Measurements from ENCODE around the gene TRAF6. TPM values are rescaled to one million over a fixed set of nuclear protein-coding genes. Genes with fewer than 3 reads are reported as not detected.

TRAF6 gene
- total and polyA plus RNA-seq, 4 donors, result 2.2 to 14.0 (median 8.8) TPM

- Histone ChIP-seq H3K27me3 (ENCODE audit: control insufficient read depth in 3 of 3, insufficient read depth in 3 of 3, low read length in 2 of 3) (peaks cover 0 to 3% (median 0%) of the 10 kb centered on the region in 3 donors), H3K4me1 (ENCODE audit: control insufficient read depth in 5 of 5, insufficient read depth in 5 of 5, low read length in 5 of 5) (peaks cover 0 to 9% (median under 1%) of the 10 kb centered on the region in 5 donors), H3K4me3 (no peak overlapping the region), H3K9me3 (ENCODE audit: control insufficient read depth in 4 of 4, insufficient read depth in 3 of 4, low read length in 3 of 4) (no peaks in the 10 kb centered on the region), H3K9ac (ENCODE audit: insufficient read depth in 1 of 2, low read length in 2 of 2) (no peak overlapping the region), H3K27ac (ENCODE audit: low read depth in 1 of 2, low read length in 1 of 2) (no peak overlapping the region), H3K36me3 (ENCODE audit: control insufficient read depth in 4 of 4, insufficient read depth in 4 of 4, low read length in 4 of 4) (peaks cover 0 to 9% (median 0%) of the 10 kb centered on the region in 4 donors)
- WGBS, 2 donors, result 80 to 91% methylated on average over 2 of the region's 2 CpGs
- DNase-seq (no peak), ATAC-seq (ENCODE audit: insufficient read depth, low FRiP score) (no peak)
- TF ChIP-seq, protein P1, sequence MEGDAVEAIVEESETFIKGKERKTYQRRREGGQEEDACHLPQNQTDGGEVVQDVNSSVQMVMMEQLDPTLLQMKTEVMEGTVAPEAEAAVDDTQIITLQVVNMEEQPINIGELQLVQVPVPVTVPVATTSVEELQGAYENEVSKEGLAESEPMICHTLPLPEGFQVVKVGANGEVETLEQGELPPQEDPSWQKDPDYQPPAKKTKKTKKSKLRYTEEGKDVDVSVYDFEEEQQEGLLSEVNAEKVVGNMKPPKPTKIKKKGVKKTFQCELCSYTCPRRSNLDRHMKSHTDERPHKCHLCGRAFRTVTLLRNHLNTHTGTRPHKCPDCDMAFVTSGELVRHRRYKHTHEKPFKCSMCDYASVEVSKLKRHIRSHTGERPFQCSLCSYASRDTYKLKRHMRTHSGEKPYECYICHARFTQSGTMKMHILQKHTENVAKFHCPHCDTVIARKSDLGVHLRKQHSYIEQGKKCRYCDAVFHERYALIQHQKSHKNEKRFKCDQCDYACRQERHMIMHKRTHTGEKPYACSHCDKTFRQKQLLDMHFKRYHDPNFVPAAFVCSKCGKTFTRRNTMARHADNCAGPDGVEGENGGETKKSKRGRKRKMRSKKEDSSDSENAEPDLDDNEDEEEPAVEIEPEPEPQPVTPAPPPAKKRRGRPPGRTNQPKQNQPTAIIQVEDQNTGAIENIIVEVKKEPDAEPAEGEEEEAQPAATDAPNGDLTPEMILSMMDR (IDR thresholded peaks at IDR 0.05; ENCODE audit: control extremely low read depth, extremely low read depth), result no peak
These were observed 68.4 kb downstream of the TRAF6 start for GRCh38 chr11:36441610-36442208.

DNA sequence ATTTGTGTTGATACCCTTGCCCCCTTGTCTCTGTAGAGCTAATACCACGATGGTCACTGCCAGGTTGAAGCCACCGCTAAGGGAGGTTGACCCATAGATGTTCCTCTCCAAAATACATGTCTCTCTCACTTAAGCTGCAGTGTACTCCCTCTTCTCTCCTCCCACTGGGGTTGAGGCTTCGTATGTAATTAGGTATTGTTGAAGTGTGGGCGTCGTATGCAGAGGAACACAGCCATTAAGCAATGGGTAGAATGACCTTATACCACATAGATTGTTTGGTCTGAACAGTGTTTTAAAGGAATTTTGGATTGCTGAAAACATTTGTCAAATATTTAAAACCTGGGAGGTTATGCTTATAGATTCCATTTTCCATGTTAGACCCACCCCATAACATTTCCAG, 71.9 kb downstream of the TRAF6 start:
- Histone ChIP-seq H3K27me3 (ENCODE audit: control insufficient read depth in 3 of 3, insufficient read depth in 3 of 3, low read length in 2 of 3) (peaks cover 0 to 3% (median 0%) of the 10 kb centered on the region in 3 donors), H3K9ac (ENCODE audit: insufficient read depth in 1 of 2, low read length in 2 of 2) (no peak overlapping the region), H3K9me3 (ENCODE audit: control insufficient read depth in 4 of 4, insufficient read depth in 3 of 4, low read length in 3 of 4) (no peaks in the 10 kb centered on the region), H3K4me1 (ENCODE audit: control insufficient read depth in 5 of 5, insufficient read depth in 5 of 5, low read length in 5 of 5) (peaks cover 0 to 10% (median 7%) of the 10 kb centered on the region in 5 donors), H3K36me3 (ENCODE audit: control insufficient read depth in 4 of 4, insufficient read depth in 4 of 4, low read length in 4 of 4) (peaks cover 0 to 9% (median 0%) of the 10 kb centered on the region in 4 donors), H3K27ac (ENCODE audit: low read depth in 1 of 2, low read length in 1 of 2) (no peak overlapping the region), H3K4me3 (no peak overlapping the region)
- ATAC-seq (ENCODE audit: insufficient read depth, low FRiP score) (no peak), DNase-seq (no peak)
- 85 to 88% methylated on average over 5 of the region's 5 CpGs for WGBS, 2 donors
- TF ChIP-seq, protein P1 (IDR thresholded peaks at IDR 0.05; ENCODE audit: control extremely low read depth, extremely low read depth), result no peak

- H3K27ac ChIP-seq (ENCODE audit: low read depth in 1 of 2, low read length in 1 of 2), result no peak overlapping the region
- H3K9ac ChIP-seq (ENCODE audit: insufficient read depth in 1 of 2, low read length in 2 of 2), result no peak overlapping the region
- H3K4me1 ChIP-seq (ENCODE audit: control insufficient read depth in 5 of 5, insufficient read depth in 5 of 5, low read length in 5 of 5), result peaks cover 0 to 14% (median 7%) of the 10 kb centered on the region in 5 donors
- peak in 1 of 3 donors; percentile 33 for DNase-seq
- ATAC-seq (ENCODE audit: insufficient read depth, low FRiP score), result no peak
- H3K4me3 ChIP-seq, result no peak overlapping the region
- H3K36me3 ChIP-seq (ENCODE audit: control insufficient read depth in 4 of 4, insufficient read depth in 4 of 4, low read length in 4 of 4), result peaks cover 0 to 9% (median 0%) of the 10 kb centered on the region in 4 donors
- H3K9me3 ChIP-seq (ENCODE audit: control insufficient read depth in 4 of 4, insufficient read depth in 3 of 4, low read length in 3 of 4), result no peaks in the 10 kb centered on the region
- TF ChIP-seq, protein P1 (IDR thresholded peaks at IDR 0.05; ENCODE audit: control extremely low read depth, extremely low read depth), result no peak
- 75 to 80% methylated on average over 3 of the region's 3 CpGs for WGBS, 2 donors
- peaks cover 0 to 3% (median 0%) of the 10 kb centered on the region in 3 donors for H3K27me3 ChIP-seq (ENCODE audit: control insufficient read depth in 3 of 3, insufficient read depth in 3 of 3, low read length in 2 of 3)
These were observed 72.7 kb downstream of the TRAF6 start for GRCh38 chr11:36437413-36437812.

Small RNAs within 50 kb of the gene (small RNA-seq; reads per million reads assigned to genes)
- not detected for gene AC061999.1 (ENCODE audit: low replicate concordance)

Other genes starting within 250 kb of the TRAF6 start
- gene COMMD9, start 220.8 kb downstream of the TRAF6 start, total RNA-seq, result 10 to 100 TPM; 42.5 to 66.8 TPM
- 10 to 100 TPM; 41.8 to 46.6 TPM for gene COMMD9, start 220.8 kb downstream of the TRAF6 start, polyA plus RNA-seq
- 10 to 100 TPM; 10.4 to 27.5 TPM for gene PRR5L, start 214.0 kb downstream of the TRAF6 start, total RNA-seq
- 1 to 10 TPM; 6.3 to 7.7 TPM for gene PRR5L, start 214.0 kb downstream of the TRAF6 start, polyA plus RNA-seq
- 1 to 10 TPM; 1.1 to 2.3 TPM for gene RAG1, start 57.7 kb upstream of the TRAF6 start, total RNA-seq
- under 1 TPM; 0.08 to 0.13 TPM for gene RAG1, start 57.7 kb upstream of the TRAF6 start, polyA plus RNA-seq
- gene IFTAP, start 84.2 kb upstream of the TRAF6 start, total RNA-seq, result 10 to 100 TPM; 17.7 to 36.1 TPM
- 10 to 100 TPM; 18.4 to 30.7 TPM for gene IFTAP, start 84.2 kb upstream of the TRAF6 start, polyA plus RNA-seq
- not detected for gene RAG2, start 88.0 kb upstream of the TRAF6 start, total RNA-seq
- gene RAG2, start 88.0 kb upstream of the TRAF6 start, polyA plus RNA-seq, result not detected

Measured in lung (tissue), 13 donors.